ENCODE measurements around the gene TEN1.
A peak's percentile ranks its signal among the peaks of the same experiment; 100 is the strongest.

DNA sequence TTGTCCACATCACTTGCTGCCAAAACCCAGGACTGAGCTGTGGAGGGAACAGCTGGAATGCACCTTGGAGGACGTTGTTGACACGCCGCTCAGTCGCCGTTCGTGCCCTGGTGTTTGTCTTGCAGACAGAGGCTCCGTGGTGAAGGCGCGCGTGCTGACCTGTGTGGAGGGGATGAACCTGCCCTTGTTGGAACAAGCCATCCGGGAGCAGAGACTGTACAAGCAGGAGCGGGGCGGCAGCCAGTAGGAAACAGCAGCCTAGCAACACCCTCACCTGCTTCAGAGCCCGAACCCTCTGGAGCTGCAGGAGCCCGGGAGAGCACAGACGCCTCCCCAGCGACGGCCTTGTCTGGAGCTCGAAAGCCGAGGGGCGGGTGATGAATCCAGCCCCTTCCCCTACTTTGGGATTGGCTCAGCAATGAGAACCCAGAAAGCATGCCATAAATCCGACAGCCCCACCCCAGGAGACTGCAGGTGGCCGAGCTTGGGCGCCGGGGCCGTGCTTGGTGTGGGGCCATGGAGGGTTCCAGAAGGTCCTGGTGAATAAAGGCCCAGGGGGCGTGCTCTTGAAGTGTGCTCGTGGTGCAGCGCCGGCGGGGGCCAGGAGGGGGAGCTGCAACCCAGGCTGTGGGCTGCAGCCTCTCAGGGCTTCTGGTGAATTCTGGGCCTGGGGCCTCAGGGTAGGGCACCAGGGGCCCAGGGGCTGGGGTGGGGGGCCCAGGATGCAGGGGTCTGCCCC, 21.1 kb downstream of the TEN1 start:
- TF ChIP-seq CTCF (IDR thresholded peaks at IDR 0.05) = peak; percentile 26 to 67 (median 30)
- TF ChIP-seq POLR2A (IDR thresholded peaks at IDR 0.05; ENCODE audit: low read depth) = no peak
- TF ChIP-seq EP300 (IDR thresholded peaks at IDR 0.05) = no peak

Measured in esophagus muscularis mucosa (tissue), 4 donors.